ENCODE results near the gene NXNL1. TPM values are rescaled to one million over a fixed set of nuclear protein-coding genes. Genes with fewer than 3 reads are reported as not detected.

Gene NXNL1
- total RNA-seq, 4 donors from 2014 or later, result not detected

- no peak for TF ChIP-seq POLR2A (IDR thresholded peaks at IDR 0.05; ENCODE audit: low read depth)
- no peak for TF ChIP-seq POLR2AphosphoS5 (IDR thresholded peaks at IDR 0.05)
- TF ChIP-seq CTCF (IDR thresholded peaks at IDR 0.05), result no peak
- TF ChIP-seq EP300 (IDR thresholded peaks at IDR 0.05), result no peak
- WGBS, result 67% methylated on average over 11 of the region's 11 CpGs
- peaks cover 0 to 78% (median 36%) of the 10 kb centered on the region in 4 donors for H3K27me3 ChIP-seq
These were observed 4.6 kb downstream of the NXNL1 start for GRCh38 chr19:17456127-17456526.

GRCh38 chr19:17455308-17456123 lies 5.2 kb downstream of the NXNL1 start:
- Histone ChIP-seq H3K4me1 (peaks cover 6 to 23% (median 16%) of the 10 kb centered on the region in 4 donors), H3K27ac (replicated peaks in 1 of 4) (no peak overlapping the region), H3K4me3 (no peak overlapping the region), H3K9me3 (no peaks in the 10 kb centered on the region), H3K27me3 (peaks cover 0 to 72% (median 36%) of the 10 kb centered on the region in 4 donors), H3K36me3 (no peaks in the 10 kb centered on the region)
- WGBS, result 20% methylated on average over 10 of the region's 58 CpGs
- TF ChIP-seq POLR2A (IDR thresholded peaks at IDR 0.05; ENCODE audit: low read depth) (no peak), EP300 (IDR thresholded peaks at IDR 0.05) (no peak), POLR2AphosphoS5 (IDR thresholded peaks at IDR 0.05) (no peak), CTCF (IDR thresholded peaks at IDR 0.05) (no peak)
- intact Hi-C loops (cut with DNase I), result no loop called here
- no peak for DNase-seq (ENCODE audit: extremely low spot score)

More at GRCh38 chr19:17456127-17456526, 4.6 kb downstream of the NXNL1 start:
- Histone ChIP-seq H3K4me1 (peaks cover 6 to 23% (median 16%) of the 10 kb centered on the region in 4 donors), H3K9me3 (no peaks in the 10 kb centered on the region), H3K4me3 (no peak overlapping the region), H3K36me3 (no peaks in the 10 kb centered on the region), H3K27ac (replicated peaks in 1 of 4) (no peak overlapping the region)
- intact Hi-C loops (cut with DNase I), result no loop called here
- no peak for DNase-seq (ENCODE audit: extremely low spot score)

- 8% methylated on average over 13 of the region's 13 CpGs for WGBS
- intact Hi-C loops (cut with DNase I), result no loop called here
- Histone ChIP-seq H3K27me3 (peaks cover 0 to 72% (median 34%) of the 10 kb centered on the region in 4 donors), H3K36me3 (no peaks in the 10 kb centered on the region), H3K4me1 (peaks cover 6 to 23% (median 16%) of the 10 kb centered on the region in 4 donors), H3K27ac (replicated peaks in 1 of 4) (no peak overlapping the region), H3K9me3 (no peaks in the 10 kb centered on the region), H3K4me3 (no peak overlapping the region)
- no peak for DNase-seq (ENCODE audit: extremely low spot score)
- TF ChIP-seq EP300 (IDR thresholded peaks at IDR 0.05) (no peak), POLR2AphosphoS5 (IDR thresholded peaks at IDR 0.05) (no peak), POLR2A (IDR thresholded peaks at IDR 0.05; ENCODE audit: low read depth) (no peak), CTCF (IDR thresholded peaks at IDR 0.05) (no peak)
These were observed 6.1 kb downstream of the NXNL1 start for GRCh38 chr19:17454576-17455071.

- TF ChIP-seq POLR2A (IDR thresholded peaks at IDR 0.05; ENCODE audit: low read depth), result no peak
- TF ChIP-seq POLR2AphosphoS5 (IDR thresholded peaks at IDR 0.05), result no peak
- TF ChIP-seq CTCF (IDR thresholded peaks at IDR 0.05), result no peak
- no peak for TF ChIP-seq EP300 (IDR thresholded peaks at IDR 0.05)
- H3K36me3 ChIP-seq, result no peaks in the 10 kb centered on the region
- H3K27me3 ChIP-seq, result peaks cover 0 to 46% (median 25%) of the 10 kb centered on the region in 4 donors
- no peak for DNase-seq (ENCODE audit: extremely low spot score)
- peaks cover 12 to 36% (median 30%) of the 10 kb centered on the region in 4 donors for H3K4me1 ChIP-seq
- WGBS, result 81% methylated on average over 4 of the region's 4 CpGs
- intact Hi-C loops (cut with DNase I), result no loop called here
- H3K27ac ChIP-seq (replicated peaks in 1 of 4), result no peak overlapping the region
- H3K9me3 ChIP-seq, result no peaks in the 10 kb centered on the region
- H3K4me3 ChIP-seq, result no peak overlapping the region
These were observed 8.9 kb downstream of the NXNL1 start for GRCh38 chr19:17451820-17452219.
